Stimulated activated CD4-positive, alpha-beta T cell treated with anti-CD3 and anti-CD28 coated beads, Interleukin-15, amount 100 ng/mL, for 24 hours (primary cell): ENCODE data around the gene RBM23.

Experiments used
- DNase-seq: peaks from one replicate; pipeline ENCODE4 v3.0.0-alpha.2; 2020

RBM23 gene

GRCh38 chr14:22884738-22885523, 34.0 kb downstream of the RBM23 start:
- no peak for DNase-seq

- no peak for DNase-seq
Measured at GRCh38 chr14:22884076-22884737, 34.7 kb downstream of the RBM23 start.

- DNase-seq, result no peak
Measured at GRCh38 chr14:22883173-22883976, 35.6 kb downstream of the RBM23 start, which contains the start of gene REM2. Gene REM2 (plus strand): TSS chr14:22883222. CDS start chr14:22883288, 66 bp downstream.

GRCh38 chr14:22882529-22883172, 36.3 kb downstream of the RBM23 start:
- DNase-seq, result peak; percentile 31

DNA sequence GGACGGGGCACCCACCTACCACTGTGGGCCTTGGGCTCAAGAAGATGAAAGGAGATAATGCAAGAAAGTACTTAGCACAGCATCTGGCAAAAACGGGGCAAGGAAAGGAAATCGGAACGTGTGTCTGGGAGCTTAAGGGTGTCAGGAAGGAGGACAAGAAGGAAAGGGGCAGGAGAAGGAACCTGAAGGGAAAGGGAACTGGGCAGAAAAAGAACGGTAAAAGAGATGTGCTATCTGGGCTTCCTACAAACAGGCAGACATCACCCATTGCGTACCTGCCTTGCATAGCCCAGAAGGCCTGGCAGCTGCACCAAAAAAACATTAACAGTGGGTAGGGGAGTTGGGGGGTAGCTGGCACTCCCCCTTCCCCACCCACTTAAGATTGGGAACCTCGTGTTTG, 36.9 kb downstream of the RBM23 start:
- no peak for DNase-seq

- DNase-seq, result no peak
Measured at GRCh38 chr14:22878271-22879246, 40.4 kb downstream of the RBM23 start.

GRCh38 chr14:22877000-22877501, 41.9 kb downstream of the RBM23 start:
- no peak for DNase-seq

DNA sequence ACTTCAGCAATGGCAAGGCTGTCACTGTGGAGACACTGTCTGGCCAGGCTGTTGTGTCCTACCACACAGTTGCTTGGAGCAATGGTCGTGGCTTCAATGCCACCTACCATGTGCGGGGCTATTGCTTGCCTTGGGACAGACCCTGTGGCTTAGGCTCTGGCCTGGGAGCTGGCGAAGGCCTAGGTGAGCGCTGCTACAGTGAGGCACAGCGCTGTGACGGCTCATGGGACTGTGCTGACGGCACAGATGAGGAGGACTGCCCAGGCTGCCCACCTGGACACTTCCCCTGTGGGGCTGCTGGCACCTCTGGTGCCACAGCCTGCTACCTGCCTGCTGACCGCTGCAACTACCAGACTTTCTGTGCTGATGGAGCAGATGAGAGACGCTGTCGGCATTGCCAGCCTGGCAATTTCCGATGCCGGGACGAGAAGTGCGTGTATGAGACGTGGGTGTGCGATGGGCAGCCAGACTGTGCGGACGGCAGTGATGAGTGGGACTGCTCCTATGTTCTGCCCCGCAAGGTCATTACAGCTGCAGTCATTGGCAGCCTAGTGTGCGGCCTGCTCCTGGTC, 43.1 kb downstream of the RBM23 start:
- DNase-seq, result no peak

- no peak for DNase-seq
Measured at GRCh38 chr14:22875003-22875747, 43.8 kb downstream of the RBM23 start.

DNA sequence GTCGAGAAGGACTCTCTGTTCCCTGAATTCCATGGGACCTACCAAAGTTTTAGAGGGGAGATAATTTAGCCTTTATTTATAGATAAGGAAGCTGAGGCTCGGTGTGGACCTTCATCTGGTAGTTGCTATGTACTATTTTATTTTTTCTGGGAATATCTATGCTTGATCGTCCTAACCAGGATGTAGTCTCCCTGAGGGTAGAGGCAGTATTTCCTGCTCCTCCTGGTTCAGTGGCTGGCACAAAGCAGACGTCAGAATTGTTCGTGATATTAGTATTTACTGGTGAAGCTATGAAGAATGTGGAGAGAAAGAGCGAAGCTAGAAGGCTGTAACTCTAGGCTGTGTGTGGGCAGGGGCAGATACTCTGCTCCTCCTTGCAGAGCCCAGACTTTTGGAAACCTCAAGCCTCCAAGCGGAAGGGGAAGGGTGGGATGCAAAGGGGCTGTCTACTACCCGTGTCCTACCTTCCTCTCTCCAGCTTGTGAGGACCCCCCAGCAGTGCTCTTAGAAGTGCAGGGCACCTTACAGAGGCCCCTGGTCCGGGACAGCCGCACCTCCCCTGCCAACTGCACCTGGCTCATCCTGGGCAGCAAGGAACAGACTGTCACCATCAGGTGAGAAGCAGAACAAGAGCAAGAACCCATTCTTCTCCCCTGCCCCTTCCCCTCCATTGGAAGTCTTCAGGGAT, 46.0 kb downstream of the RBM23 start:
- no peak for DNase-seq

DNA sequence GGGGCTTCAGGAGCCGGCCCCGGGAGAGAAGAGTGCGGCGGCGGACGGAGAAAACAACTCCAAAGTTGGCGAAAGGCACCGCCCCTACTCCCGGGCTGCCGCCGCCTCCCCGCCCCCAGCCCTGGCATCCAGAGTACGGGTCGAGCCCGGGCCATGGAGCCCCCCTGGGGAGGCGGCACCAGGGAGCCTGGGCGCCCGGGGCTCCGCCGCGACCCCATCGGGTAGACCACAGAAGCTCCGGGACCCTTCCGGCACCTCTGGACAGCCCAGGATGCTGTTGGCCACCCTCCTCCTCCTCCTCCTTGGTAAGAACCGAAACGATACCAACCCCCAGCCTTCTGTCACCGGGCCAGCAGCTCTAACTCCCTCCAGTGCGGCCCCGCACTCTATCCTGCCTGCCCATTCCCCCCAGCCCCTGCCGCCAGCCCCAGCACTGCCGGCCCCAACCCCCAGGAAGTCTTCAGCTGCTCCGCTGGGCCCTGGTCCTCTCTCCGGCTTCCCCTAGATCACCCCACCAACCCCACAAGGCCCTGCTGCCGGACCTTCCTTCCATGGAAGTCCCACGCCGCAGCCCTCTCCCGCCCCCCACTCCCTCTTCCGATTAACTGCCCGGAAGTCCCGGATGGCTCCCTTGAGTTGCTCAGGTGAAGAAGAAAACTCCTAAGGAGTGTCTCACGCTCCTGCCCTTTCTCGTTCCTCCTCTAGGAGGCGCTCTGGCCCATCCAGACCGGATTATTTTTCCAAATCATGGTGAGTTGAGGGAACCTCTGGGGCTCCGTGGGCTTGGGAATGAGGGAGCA, 46.7 kb downstream of the RBM23 start:
- peak; percentile 80 for DNase-seq

GRCh38 chr14:22871224-22872032, 47.5 kb downstream of the RBM23 start, which contains the start of gene LRP10:
Gene LRP10 (plus strand): TSS chr14:22871740. CDS start chr14:22872304, 564 bp downstream.
- DNase-seq, result peak; percentile 87

GRCh38 chr14:22870811-22871223, 48.1 kb downstream of the RBM23 start:
- DNase-seq, result no peak

- no peak for DNase-seq
Measured at GRCh38 chr14:22866874-22867273, 52.1 kb downstream of the RBM23 start.

DNA sequence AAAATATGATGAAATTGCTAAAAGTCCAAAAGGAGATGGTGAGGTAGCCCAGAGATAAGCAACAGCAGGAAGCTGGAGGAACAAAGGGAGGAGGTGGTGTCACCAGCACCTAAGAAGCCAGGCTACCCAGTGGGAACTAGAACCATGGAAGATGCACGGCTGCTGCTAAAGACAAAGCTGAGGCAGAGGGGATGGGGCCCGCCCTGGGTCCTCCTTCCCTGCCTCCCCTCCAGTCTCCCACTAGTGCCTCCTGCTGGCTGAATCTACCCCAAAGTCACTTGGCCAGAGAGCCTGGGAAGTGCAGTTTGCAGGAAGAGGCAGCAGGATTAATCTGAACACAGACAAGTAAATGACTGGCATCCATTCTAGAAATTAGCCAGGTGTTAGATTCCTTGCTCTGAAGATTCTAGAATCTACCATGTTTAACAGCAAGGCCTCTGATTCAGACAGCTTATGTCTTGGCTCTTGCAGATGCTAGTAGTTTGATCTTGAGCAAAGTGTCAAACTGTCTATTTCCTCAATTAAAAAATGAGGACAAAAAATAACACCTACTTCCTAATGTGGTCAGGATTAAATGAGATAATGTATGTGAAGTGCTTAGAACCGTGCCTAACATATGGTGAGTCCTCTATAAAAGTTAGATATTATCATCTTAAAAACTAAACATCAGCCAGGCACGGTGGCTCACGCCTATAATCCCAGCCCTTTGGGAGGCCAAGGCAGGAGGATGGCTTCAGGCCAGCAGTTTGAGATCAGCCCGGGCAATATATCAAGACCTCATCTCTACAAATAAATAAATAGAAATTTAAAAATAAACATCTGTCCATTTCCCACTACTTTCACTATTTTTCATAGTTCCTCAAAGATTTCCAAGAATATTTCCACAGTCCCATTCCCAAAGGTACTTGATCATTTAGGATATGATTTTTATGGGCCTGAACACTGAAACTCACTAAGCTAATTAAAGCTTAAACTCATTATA, 53.2 kb downstream of the RBM23 start:
- DNase-seq, result peak; percentile 41

DNA sequence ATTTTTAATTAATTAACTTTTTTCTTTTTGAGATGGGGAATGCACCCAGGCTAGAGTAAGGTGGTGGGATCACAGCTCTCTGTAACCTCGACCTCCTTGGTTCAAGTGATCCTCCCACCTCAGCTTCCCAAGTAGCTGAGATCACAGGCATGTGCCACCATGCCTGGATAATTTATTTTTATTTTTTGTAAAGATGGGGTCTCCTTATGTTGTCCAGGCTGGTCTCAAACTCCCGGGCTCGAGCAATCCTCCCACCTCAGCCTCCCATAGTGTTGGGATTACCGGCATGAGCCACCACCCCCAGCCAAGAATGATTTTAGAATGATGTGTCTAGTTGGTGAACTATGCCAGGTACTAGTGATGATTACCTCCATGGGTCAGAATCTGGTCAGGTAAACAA, 54.0 kb downstream of the RBM23 start:
- DNase-seq, result no peak

- no peak for DNase-seq
Measured at GRCh38 chr14:22861651-22862050, 57.3 kb downstream of the RBM23 start.
